HG03571 (cell line): ENCODE measurements around the gene CEACAM3.
"Not testable (repeated sequence)": the region's sequence is repeated elsewhere in the genome, so short reads cannot be mapped to it uniquely, and the experiment has no call there.

Experiments used
- ATAC-seq: cut with Tn5 transposase; IDR thresholded peaks from one replicate; pipeline ENCODE4 v1.9.1; 2021; ENCODE audit not compliant: unreplicated experiment

The CEACAM3 gene

DNA sequence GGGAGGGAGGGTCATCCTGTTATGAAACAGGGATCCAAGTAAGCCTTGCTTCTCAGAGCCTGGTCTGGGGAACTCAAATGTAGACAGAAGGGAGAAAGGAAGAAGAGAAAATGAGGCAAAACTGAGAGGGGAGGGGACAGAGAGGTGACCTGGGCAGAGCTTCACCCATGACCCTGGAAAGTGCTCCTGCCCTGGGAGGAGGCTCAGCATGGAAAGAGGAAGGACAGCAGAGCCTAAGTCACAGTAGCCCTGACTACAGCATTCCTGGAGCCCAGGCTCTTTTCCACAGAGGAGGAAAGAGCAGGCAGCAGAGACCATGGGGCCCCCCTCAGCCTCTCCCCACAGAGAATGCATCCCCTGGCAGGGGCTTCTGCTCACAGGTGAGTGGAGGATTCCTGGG lies at the start of gene CEACAM3:
CEACAM3 (plus strand) TSS at position 226 of the 400 bp plus-strand sequence; CDS start at position 317, 91 bp downstream.
- ATAC-seq: no peak

DNA sequence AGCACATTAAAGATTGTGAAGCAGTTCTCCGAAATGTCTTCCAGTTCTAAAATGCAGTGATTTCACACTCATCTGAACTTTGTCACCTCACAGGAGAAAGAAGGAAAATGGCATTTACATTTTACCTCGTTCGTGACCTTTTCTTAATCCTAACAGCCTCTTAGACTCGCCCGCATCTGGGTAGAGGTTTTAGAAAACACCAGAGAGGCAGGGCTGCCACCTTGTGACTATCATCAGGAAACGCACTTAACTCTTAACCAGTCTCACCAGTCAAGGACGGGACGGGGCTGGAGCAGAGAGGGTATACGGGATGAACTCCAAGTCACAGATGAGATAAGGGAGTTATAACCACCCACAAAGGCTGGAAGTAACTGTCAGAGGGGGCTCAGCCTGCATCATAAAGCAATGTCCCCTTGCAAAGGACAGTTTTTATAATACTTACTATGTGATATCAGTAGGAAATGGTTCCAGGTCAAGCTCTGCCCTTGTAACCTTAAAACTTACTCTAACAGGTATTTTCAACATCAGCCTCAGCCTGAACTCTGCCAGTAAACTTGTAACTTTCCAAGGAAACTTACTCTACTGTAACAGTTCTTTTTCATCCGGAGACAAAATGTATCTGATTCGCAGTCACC lies 49.7 kb upstream of the CEACAM3 start:
- ATAC-seq: no peak

DNA sequence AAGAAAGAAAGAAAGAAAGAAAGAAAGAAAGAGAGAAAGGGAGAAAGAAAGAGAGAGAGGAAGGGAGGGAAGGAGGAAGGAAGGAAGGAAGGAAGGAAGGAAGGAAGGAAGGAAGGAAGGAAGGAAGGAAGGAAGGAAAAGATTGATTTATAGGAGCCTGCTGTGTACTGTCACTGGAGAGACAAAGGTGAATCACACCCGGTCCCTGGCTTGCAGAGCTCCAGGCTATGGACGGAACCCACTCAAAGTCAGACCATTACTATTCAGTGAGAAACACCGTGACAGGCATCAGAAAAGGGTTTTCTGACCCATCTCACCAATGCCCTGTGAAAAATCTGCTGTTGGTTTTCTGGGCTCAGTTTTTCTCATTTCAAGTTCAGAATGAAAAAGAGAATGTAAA lies 48.4 kb upstream of the CEACAM3 start:
- ATAC-seq: no peak

DNA sequence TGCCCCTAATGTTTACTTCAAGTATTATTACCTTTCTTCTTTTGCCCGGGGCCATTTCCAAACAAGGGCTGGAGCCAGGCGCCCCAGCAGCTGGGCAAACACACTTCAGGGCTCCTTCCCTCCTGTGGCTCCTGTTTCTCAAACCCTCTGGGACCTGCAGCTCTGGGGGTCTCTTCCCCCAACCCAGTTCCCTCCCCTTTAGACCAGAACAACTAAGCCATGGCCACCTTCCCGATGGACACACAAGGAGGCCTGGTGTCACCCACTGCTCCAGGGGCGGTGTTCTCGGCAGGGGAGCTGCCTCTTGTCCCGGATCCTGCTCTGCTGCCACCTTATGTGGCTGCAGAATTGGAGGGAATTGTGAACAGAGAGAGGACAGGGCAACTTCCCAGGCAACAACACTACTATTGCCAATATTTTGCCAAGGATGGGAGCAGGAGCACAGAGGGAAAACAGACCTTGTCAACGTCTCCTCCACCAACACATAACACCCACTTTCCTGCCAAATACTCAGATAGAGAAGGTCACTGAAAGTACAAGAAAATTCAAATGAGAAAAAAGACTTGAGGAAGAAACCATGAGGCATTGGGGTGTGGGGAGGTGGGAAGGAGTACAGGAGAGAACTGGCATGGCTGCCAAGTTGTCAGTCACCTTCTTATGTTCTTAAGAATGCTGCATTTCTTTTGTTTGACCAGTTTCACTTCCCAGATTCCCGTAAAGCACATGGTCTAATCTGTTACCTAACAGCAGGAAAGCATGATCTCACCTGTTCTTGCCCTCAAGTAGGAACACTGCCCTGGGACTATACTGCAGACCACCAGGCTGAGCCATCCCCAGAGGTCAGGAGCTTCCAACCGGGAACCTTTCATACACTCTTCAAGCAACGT lies 45.9 kb upstream of the CEACAM3 start:
- ATAC-seq: not testable (repeated sequence)

DNA sequence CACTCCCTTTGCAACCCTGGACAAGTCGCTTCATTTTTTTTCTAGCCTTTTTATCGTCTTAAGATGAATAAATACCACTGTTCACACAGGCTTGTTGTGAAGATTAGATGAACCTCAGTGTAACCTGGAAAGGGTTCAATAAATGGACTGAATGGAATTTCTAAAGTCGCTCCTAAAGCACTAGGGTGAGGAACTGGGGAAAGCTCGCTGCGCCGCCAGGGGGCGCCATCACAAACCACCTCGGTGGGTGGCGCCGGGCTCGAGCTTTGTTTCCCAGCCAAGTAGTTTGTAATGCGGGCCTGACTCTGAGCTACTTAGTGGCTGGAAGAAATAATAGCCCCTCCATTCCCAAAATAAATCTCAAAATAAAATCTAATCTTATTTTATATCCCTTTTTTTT lies 43.2 kb upstream of the CEACAM3 start:
- ATAC-seq: no peak

DNA sequence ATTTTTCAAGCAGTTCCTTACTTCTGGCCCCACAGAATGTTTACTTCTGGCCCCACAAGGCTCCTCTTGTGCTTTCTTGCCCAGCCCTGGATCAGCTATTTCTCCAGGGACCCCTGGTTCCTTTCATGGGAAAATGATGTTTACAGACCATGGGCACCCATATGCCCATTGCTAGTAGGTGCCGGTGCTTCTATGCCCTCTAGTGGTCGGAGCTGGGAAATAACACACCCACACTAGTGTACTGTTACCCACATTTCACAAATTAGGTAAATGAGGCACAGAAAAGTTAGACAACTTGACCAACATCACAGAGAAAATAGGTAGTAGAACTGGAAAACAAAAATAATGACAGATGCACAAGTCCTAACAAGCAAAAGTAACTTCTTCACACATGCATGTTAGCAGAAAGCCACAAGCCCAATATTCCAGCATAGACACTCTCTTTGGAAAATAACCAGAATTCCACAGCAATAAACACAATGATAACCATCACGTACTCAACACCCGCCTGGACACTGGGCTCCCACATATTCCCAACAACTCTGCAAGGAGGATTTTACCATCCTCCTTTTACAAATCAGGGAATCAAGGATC lies 42.4 kb upstream of the CEACAM3 start:
- no peak for ATAC-seq

DNA sequence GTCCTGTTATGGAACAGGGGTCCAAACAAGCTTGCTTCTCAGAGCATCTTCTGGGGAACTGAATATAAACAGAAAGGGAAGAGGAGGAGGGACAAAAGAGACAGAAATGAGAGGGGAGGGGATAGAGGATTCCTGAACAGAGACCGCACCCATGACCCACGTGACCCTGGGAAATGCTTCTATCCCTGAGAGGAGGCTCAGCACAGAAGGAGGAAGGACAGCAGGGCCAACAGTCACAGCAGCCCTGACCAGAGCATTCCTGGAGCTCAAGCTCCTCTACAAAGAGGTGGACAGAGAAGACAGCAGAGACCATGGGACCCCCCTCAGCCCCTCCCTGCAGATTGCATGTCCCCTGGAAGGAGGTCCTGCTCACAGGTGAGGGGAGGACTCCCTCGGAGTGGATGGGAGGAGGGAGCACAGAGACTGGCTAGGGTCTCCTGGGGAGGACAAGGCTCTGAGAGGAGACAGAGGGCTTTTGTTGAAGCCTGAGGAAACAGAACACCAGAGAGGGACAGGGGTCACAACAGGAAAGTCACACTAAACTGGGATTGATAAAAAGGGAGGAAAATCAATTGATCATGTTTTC lies 41.0 kb upstream of the CEACAM3 start, which contains the start of gene CEACAM6:
CEACAM6 (plus strand) TSS at position 203 of the 586 bp plus-strand sequence; CDS start at position 312, 109 bp downstream.
- ATAC-seq: no peak

DNA sequence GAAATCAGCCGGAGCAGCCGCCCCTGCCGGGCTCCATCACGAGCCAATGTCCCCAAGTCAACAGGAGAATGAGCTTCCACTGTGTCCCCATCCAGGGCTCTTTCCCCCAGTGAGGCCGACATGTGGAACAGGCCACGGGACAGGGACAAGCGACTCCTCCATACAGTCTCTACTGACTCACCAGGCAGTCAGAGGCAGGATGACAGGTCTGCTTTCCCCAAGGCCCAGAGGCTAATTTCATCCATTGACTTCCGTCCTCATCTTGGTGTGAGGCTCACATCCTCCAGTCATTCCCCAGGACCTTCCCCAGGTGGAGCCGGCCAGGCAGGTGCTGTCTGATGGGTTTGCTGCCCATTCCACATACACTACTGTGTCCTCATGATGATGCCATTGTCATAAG lies 37.5 kb upstream of the CEACAM3 start:
- ATAC-seq: no peak

DNA sequence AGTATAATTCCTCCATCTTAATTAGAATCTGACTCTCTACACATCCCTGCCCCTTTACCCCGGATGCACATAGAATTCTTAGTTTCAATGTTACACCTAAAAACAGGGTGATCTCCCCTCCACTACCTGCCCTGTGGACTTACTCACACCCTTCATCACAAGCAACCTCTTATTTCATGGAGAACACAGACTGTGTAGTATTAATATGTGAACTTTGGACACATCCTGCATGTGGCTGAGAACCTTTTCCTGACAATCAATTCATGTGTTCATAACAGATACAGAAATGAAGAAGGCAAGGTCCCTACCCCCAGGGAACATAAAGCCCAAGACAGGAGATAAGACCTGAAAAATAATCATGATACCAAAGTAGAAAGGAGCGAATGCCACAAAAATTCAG lies 29.3 kb upstream of the CEACAM3 start:
- no peak for ATAC-seq

DNA sequence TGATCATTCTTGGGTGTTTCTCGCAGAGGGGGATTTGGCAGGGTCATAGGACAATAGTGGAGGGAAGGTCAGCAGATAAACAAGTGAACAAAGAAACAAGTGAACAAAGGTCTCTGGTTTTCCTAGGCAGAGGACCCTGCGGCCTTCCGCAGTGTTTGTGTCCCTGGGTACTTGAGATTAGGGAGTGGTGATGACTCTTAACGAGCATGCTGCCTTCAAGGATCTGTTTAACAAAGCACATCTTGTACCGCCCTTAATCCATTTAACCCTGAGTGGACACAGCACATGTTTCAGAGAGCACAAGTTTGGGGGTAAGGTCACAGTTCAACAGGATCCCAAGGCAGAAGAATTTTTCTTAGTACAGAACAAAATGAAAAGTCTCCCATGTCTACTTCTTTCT lies 28.3 kb upstream of the CEACAM3 start:
- not testable (repeated sequence) for ATAC-seq

DNA sequence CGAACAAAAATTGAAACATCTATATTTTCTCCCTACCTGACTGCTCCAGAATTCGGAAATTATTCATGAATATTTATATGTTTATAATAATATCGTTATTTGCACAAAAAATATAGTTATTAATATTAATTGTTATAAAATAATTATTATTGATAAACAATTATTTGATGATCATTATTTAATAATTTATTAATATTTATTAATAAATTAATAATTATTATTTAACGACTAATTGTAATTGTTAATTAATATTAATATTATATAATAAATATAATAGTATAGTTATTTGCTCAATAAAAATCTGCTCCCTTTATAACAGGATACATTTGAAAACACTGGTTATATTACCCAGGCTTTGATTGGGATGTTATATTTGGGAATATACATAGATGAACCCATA lies 26.8 kb upstream of the CEACAM3 start:
- no peak for ATAC-seq

DNA sequence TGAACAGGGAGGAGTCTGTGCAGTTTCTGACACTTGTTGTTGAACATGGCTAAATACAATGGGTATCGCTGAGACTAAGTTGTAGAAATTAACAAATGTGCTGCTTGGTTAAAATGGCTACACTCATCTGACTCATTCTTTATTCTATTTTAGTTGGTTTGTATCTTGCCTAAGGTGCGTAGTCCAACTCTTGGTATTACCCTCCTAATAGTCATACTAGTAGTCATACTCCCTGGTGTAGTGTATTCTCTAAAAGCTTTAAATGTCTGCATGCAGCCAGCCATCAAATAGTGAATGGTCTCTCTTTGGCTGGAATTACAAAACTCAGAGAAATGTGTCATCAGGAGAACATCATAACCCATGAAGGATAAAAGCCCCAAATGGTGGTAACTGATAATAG lies 25.0 kb upstream of the CEACAM3 start:
- ATAC-seq: no peak

DNA sequence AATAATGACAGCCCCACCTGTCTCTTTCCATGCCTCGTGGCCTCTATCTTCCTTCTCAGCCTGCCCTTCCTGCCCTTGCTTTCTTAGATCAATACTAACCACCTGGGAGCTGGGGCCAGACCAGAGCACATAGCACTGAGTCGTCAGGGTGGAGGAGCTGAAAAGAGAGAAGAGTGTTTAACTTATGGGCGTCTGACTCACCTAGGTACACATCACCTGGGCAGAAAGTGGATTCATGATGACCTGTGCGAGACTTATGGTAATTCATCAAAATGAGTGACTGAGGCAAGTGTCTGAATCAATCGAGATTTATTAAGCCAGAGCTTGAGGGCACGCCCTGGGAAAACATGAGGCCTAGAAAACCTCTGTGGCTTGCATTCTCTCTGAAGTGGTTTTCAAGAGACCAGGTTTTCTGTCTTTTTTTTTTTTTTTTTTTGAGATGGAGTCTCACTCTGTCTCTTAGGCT lies 21.8 kb upstream of the CEACAM3 start:
- ATAC-seq: no peak

DNA sequence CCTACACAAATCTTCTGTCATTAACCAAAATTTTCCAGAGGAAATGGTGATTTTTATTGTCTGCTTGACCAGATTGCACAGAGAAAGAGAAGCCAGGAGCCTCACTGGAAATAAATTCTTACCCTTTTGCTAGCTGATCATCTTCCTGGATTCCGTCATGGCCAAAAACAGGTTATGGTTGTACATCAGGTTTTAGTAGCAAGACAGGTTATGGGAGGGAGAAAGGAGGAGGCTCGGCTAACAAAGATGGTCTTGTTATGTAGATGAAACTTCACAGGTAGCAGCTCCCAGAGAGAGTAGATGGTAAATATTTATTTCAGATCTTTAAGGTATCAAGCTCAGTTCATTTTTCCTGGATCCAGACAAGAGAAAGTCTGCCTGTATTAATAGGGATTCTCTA lies 19.7 kb upstream of the CEACAM3 start:
- ATAC-seq: no peak

DNA sequence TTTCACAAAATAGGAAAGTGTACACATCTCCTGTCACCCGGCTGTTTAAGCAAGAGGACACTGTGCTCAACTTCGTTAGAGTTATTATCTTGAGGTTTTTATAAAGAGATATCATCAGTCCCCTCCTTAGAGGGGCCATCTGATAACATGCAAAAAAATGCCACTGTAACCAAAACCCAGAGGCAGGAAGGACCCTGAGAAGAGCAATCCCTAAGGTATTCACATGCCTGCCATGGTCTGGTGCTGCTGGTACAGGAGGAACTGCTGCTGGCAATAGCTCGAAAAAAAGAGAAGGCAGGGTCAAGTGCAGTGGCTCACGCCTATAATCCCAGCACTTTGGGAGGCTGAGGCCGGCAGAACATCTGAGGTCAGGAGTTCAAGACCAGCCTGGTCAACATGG lies 12.8 kb upstream of the CEACAM3 start:
- no peak for ATAC-seq

DNA sequence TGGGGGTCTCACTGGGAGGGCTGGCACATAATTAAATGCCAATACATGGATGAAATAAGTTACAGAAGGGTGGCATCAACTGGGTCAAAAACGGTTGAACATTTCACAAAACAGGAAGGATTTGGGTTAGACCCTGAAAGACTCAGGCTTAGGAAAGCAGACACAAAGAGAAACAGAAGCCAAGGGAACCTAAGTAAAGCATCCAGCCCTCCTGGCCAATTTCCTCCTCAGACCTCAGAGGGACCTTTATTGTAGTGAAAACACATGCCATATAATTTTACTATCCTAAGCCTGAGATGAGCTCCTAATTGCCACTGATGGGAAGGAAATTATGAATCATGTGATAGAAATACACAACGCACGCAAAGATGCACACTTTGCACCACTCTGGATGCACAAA lies 12.1 kb upstream of the CEACAM3 start:
- no peak for ATAC-seq

DNA sequence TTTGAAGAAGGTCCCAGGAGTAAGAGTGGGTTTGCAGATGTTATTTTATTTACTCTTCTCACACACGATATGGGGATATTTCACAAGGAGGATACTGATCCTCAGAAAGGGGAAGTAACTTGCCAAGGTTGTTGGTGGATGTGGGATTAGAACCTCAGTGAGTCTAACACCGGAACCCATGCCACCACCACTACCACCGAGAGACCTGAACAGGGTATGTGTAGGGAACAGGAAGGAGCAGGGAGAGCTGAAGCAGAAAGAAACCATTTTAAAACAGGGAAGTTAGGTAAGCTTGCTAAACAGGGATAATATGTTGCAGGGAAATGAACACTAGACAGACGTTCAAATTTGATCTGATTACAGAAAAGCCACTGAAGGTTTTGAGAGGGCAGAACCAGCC lies 11.6 kb upstream of the CEACAM3 start:
- no peak for ATAC-seq

DNA sequence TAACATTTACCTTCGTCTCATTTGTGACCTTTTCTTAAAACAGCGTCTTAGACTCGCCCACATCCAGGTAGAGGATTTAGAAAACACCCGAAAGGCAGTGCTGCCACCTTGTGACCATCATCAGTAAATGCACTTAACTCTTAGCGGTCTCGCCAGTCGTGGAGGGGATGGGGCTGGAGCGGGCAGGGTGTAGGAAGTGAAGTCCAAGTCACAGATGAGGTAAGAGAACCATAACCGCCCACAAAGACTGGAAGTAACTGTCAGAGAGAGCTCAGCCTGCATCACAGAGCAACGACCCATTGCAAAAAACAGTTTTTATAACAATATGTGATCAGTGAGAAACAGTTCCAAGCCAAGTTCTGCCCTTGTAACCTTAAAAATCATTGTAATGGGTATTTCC lies 10.7 kb upstream of the CEACAM3 start:
- ATAC-seq: no peak

DNA sequence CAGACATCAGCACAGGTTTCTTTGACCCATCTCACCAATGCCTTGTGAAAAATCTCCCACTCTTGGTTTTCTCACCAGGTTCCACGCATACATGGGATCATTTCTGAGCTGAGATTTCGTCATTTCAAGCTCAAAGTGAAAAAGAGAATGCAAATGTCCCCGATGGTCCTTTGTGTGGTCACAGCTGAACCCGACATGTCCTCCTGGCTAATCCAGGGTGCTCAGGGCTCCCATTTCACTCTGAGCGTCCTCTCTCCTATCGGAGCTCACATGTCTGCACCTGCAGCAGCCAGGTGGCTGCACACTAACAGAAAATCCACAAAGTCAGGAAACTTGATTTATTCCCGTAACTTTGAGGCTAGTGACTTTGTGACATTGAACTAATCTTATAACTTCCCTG lies 9.3 kb upstream of the CEACAM3 start:
- ATAC-seq: no peak

DNA sequence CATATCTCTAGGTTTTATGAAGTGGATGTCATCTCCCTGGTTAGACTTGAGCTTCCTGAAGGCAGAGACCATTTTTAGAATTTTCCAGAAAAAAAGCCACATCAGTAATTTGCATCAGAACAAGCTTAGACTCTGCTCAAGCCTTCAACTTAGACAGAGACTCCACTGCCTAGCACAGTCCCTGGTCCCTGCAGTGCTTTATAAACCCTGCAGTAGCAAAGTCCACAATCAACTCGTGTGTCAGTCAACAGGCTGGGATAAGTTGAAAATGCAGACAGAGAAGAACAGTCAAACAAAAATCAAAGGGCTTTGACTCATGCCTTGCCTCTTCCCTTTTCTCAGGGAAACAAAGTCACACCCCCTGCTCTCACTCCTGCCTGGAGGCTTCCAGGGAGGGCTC lies 7.9 kb upstream of the CEACAM3 start:
- not testable (repeated sequence) for ATAC-seq

DNA sequence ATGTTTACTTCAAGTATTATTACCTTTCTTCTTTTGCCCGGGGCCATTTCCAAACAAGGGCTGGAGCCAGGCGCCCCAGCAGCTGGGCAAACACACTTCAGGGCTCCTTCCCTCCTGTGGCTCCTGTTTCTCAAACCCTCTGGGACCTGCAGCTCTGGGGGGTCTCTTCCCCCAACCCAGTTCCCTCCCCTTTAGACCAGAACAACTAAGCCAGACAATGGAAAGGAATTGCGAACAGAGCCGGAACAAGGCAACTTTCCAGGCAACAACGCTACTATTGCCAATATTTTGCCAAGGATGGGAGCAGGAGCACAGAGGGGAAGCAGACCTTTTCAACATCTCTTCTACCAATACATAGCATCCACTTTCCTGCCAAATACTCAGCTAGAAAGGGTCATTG lies 7.3 kb upstream of the CEACAM3 start:
- not testable (repeated sequence) for ATAC-seq
